SIG-M5 treated with dmso at 0.1 percent for 504 hours (cell line): Measurements from ENCODE around the gene FAM117B.
"Not testable (repeated sequence)": the region's sequence is repeated elsewhere in the genome, so short reads cannot be mapped to it uniquely, and the experiment has no call there.

Source experiments
- DNase-seq: peaks from one replicate; lab custom pipeline; 2025; ENCODE audit not compliant: unreplicated experiment; lab: John Stamatoyannopoulos, UW

FAM117B gene

DNA sequence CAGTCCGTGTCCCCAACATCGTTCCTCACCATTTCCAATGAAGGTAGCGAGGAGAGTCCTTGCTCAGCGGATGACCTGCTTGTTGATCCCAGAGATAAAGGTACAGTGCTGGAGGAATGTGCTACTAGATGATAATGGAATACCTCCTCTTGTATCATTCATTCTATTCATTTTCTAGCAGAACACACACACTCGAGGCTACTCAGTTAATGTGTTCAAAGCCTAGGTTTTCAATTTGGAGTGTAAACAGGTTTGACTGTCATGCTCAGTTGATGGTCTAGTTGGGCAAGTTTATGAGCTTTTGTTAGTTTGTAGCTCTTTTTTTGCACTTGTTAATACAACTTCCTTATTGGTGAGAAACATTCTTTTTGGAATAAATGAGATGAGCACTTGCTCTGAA is 122.6 kb downstream of the FAM117B start:
- DNase-seq: no peak

DNA sequence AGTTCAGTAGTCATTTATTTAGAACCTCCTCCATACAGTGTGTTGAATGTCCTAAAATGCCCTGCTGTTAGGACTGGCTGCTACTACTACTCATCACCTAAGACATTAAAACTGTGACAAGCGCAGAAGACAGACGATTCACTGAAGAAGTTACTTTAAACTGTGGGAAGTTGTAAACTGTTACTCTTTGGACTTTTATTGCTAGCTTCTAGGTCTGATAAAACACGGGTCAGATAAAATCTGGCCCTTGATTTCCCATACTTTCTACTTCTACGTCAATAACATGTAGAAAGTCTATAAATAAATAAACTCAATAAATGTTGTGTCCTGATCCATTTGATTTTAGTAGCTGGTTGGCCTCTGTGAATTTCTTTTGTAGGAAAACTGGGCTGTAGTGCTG is 123.4 kb downstream of the FAM117B start:
- no peak for DNase-seq

DNA sequence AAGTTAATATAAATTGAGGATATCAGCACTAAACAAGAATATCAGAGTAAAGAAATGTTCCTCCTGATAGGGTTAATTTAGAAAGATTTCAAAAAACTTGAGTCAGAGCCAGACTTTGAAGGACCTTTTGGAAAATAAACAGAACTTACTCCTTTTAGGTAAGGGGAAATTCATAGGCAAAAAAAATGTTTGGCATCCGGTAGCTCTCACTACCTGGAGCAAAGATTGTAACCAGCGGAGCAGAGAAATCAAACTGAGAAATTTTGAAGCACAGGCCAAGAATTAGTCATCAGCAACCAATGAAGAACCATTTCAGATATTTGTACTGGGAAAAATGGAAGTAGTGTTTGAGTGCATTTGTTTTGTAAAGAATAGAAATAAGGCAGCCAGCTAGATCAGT is 123.8 kb downstream of the FAM117B start:
- no peak for DNase-seq

DNA sequence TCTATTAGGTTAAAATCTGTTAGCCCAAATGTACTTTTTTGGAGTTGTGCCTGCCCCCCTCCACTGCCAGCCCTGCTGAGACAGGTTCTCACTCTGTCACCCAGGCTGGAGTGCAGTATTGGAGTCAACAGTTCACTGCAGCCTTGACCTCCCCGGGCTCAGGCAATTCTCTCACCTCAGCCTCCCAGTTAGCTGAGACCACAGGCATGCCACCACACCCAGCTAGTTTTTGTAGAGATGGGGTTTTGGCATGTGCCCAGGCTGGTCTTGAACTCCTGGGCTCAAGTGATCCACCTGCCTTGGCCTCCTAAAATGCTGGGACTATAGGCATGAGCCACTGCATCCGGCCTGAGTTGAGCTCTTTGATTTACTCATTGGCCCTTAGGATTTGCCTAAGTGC is 126.1 kb downstream of the FAM117B start:
- DNase-seq: no peak

DNA sequence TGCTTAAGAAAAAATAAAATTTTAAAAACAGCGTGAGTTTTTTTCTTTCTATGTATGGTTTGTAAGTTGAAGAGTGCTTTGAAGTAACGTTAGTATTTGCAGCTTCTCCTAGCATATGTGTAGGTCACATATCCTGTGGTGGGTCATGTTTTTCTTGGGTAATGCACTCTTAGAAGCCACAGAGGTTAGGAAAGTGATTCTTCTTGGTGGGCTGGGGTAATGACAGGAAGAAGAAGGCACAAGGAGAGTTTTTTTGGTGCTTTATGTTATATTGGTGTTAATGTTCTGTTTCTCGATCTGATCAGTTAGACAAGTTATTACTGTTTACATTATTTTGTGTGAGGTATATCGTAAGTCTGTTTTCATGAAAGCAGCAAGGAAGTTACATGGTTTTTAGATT is 127.8 kb downstream of the FAM117B start:
- DNase-seq: peak; percentile 20

DNA sequence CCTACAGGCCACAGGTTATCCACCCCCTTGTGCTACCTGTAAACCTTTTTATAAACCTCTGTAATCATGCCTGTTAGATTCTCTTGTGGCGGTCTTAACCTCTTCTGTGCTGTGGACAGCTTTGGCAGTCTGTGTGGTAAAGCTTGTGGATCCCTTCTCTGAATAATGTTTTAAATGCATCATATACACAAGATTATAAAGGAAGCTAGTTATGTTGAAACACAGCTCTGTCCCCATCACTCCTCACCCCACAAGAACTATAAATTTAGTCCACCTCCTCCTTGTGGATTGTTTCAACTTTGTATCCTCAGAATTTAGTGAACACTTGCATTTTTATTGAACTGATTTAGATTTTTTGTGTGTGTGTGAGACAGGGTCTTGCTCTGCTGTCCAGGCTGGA is 129.1 kb downstream of the FAM117B start:
- no peak for DNase-seq

DNA sequence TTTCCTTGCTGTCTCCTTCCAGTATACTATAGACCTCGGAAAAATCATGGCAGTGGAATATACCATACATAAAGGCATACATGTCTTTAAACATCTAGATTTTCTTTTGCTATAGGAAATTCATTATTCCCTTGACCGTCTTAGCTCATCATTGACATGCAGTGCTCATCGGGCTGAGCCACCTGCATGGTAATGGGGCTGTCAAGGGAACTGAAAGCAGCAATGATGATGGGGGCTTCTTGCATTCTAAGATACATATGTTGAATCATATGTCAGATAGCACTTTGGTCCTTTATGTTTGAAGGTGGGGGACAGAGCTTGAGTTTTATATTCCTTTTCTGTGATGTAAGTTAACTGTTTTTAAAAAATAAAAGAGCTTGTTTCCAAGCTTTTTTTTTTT is 130.2 kb downstream of the FAM117B start:
- DNase-seq: no peak

DNA sequence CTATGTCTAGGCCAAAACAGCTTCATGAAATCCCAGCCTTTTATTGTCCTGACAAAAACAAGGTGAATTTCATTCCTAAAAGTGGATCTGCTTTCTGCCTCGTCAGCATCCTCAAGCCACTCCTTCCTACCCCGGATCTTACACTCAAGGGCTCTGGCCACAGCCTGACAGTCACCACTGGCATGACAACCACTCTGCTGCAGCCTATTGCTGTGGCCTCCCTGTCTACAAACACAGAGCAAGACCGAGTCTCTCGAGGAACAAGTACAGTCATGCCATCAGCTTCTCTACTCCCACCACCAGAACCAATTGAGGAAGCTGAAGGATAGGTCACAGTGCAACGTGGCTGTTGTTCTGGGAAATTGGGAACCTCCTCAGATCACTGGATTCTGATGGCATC is 130.7 kb downstream of the FAM117B start:
- DNase-seq: peak; percentile 13

DNA sequence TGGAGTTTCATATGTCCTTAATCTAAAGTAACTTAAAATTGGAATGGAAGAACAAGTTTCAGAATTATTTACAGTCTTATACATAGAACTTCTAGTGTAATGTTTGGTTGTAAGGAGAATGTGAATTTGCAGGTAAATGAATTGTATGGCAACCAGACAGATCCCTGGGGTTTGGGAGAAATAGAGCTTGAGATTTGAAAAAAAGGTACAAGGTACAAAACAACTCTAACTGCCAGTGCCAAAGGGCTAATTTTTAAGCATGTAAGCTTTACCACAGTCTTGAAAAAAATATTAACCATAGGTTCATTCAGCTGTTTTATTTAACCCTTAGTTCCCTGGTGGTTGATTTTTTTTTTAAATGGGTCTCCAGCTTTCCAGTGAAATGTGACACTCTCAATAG is 133.5 kb downstream of the FAM117B start:
- no peak for DNase-seq

DNA sequence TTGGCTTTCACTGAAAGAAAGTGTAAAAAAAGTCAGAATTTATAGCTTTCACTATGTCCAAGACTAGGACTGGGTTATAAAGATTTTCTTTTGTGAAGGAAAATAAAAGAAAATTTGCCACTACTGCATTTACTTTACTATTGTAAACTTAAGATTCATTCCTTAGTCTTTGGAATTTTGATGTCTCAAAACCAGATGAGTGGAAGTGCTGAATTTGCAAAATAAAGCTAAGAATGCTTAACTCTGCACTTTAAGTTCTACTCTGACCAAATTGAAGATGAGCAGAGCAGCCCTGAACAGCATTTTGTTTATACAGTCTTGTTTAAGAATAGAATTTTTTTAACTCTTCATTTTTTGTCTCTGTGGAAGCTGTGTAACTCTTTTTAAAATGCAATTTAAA is 134.4 kb downstream of the FAM117B start:
- DNase-seq: no peak

DNA sequence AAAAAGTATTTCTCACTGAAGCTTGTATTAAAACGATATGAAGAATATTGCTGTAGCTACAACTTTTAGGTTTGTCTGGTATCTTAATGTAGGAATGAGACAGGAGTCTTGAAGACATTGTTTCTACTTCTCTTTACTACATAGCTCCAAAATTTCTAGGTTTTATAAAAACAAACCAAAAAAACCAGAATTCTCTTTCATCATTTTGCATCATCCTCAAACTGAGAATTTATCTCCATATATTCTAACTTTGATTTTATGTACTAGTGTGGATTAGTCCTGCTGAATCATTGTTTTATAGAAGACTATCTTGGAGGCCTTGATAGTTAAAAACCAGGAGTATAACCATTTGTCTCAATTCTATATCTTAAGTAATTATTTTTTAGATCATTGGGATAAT is 136.6 kb downstream of the FAM117B start:
- no peak for DNase-seq

DNA sequence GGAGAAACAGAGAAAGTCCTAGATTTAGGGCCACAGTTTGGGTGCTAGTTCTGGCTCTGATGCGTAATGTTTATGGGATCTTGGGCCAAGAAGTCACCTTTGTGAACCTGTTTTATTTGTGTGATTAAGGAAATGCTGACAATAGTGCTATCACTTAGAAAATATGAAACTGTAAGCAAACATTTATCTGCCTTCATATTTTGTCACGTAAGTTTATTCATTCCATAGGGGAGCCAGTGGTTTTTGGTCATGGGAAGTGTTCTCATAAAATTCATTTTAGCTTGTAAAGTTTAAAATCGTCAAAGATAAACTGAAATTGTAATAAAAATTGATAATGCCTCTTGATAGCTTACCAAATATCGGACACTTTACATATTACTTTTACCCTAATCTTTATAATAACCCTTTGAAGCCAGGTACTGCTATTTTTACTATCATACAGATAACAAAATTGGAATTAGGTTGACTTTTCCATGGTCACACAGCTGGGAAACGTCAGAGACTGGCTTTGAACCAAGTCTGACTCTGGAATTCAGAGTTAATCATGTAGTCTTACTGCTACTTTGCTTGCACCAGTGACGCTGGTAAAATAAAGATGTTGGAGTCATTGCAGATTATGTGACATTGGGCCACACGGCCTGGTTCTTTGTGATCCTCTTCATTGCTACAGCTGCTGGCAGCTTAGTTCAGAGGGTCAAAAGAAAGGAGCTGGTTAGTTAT is 137.1 kb downstream of the FAM117B start:
- no peak for DNase-seq

DNA sequence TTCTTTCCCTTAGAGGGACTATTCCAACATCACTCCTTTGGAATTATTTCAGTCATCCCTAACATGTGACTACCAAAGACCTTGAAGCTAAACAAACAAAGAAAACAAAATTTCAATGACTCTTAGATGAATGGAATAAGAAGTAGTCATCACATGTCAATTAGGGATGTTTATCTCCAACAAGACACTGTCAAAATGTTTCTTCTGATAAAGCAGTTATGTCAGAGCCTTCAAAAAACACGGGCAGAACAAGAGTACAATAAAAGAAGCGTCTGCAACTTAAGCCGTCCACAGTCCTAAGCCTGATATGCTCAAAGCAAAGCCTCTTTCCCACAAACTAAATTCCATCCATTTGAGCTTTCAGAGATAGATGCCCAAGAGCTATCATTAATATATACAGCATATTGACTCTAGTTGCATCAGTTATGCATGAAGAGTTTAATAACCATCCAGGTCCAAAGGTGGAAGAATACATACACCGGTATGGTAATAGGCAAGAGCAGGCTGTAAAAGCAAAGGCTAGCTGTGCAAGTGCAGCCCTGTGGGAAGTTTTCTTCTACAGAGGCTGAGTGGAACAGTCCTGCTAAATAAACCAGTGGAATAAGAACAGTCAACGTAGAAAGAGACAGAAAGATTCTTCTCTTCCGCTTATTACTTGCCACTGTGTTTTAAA is 138.7 kb downstream of the FAM117B start:
- DNase-seq: no peak

DNA sequence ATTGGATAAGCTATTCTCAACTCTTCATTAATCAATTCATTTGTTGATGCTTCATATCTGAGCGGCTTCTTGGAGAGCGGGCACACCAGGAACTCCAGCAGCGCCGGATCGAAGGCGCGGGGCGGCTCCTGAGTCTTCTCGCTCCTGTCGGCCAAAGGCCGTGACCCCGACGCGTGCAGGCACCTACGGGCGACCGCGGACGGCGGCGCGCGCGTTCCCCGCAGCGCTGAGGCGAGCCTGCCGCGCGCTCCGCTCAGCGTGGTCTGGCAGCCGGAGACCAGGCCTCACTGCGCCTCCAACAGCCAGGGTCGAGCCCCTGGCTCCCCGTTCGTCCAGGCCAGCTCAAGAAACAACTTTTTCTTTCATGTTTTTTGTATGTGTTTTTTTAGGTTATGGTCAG is 139.3 kb downstream of the FAM117B start:
- DNase-seq: no peak

DNA sequence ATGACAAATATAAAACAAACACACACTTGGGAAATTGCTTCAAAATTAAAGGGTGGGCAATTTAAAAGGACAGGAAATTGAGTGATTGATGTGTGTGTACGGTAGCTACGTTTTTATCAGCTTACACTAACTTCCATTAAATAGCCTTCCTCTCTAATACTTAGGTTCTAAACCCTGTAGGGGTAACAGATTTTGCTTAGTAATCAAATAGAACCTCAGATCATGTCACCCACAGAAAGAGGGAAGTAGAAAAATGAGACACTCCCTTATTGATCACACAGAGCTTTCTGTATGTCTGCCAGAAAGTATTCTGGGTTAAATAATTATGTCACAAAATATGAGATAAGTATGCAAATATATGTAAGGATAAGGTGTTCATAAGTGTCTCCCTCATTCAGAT is 143.4 kb downstream of the FAM117B start:
- DNase-seq: peak; percentile 24

DNA sequence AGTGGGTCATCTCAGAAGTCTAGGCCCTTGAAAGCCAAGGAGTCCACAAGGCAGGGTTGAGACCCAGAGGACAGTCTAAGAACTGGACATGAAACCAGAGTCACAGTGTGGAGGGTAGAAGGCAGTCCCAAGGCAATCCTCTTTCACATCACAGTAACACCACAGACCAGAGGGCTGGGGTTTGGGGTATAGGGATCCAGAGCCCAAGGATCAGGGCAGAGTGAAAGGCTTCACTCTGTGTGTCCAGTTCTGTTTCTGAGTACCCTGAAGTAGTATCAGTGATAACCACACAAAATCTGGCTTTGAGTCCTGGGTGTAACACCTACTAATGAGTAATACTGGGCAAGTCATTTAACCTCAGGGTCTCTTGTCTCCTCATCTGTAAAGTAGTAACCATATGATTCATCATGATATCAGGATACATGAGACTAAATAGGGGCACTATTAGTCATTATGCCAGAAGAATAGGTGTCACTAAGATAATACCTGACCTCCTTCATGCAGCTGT is 145.8 kb downstream of the FAM117B start:
- no peak for DNase-seq

DNA sequence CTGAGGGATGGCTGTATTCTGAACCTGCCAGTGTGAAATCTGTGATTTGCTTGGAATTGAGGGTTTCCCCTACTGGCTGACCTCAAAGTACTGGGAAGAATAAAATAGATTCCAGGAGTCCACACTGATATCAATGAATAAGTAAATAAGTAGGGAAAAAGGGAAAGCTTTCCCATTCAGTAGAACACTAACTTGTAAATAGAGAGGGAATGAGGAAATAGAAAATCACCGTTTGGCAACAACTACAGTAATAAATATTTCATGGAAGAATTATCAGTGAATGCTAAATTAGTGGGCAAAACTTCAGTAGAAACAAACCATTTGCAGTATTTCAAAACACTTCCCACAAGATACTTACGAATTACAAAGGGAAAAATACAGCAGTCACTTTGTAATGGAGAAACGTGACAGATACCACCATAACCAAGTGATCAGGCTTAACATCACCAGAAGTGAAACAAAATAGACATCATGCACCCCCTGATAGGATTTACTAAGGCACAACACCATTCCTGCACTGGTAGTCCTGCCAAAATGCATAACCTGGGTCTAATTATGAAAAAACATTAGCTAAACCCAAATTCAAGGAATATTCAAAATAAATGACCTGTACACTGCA is 148.3 kb downstream of the FAM117B start:
- no peak for DNase-seq

DNA sequence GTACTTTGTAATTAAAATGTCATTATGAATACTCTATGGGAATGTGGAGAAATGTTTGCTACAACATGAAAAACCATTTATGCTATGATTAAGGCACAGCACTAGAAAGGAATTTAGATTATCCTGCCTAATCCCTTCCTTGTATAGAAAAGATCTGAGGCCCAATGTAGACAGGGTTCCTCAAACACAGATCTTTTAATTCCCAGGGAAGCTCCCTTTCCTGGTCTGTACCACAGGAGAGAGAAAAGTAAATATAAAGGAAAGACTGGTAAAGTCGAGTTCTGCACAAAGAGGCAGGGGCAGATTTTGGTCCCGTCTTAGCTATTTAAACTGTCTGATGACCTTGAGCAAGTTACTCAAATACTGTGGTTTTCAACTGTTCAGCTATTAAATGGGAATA is 152.1 kb downstream of the FAM117B start:
- no peak for DNase-seq

DNA sequence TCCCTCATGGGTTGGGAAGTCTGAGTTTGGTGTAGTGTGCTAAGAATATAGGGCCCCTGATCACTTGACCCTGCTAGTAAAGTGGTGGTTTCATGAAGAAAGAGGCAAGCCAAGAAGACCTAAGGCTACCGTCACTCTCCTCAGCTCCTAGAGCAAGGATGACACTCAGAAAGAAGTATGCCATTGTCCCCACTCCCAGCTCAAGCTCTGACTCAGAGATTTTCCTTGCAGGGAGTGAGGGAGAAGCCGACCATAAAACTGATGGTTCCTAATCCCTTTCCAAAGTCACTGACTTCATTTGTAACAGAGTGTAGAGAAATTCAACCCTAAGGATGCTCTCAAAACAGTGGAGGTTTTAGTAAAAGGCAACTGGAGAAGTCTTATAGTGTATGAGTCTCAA is 155.9 kb downstream of the FAM117B start:
- DNase-seq: no peak

DNA sequence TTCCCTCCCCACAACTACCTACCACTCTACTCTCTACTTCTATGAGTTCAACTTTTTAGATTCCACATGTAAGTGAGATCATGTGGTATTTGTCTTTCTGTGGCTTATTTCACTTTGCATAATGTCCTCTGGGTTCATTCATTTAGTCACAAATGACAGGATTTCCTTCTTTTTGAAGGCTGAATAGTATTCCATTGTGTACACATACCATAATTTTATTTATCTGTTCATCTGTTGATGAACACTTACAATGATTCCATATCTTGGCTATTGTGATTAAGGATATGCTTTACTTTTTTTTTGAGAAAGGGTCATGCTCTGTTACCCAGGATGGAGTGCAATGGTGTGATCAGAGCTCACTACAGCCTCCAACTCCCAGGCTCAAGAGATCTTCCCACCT is 163.2 kb downstream of the FAM117B start:
- no peak for DNase-seq

DNA sequence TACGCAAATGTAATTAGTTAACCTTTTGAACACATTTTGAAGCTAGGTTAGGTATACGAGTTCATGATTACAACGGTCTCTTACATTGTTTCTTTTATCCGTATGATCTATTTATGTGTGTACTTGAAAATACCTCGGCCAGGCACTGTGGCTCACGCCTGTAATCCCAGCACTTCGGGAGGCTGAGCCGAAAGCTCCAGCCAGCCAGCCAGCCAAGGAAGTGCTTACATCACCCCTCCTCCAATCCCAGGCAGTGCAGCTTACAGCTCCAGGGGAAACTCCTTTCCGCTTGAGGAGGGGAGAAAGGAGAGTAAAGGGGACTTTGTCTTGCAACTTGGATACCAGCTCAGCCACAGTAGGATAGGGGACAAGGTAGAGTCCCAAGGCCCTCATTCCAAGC is 171.1 kb downstream of the FAM117B start:
- not testable (repeated sequence) for DNase-seq

DNA sequence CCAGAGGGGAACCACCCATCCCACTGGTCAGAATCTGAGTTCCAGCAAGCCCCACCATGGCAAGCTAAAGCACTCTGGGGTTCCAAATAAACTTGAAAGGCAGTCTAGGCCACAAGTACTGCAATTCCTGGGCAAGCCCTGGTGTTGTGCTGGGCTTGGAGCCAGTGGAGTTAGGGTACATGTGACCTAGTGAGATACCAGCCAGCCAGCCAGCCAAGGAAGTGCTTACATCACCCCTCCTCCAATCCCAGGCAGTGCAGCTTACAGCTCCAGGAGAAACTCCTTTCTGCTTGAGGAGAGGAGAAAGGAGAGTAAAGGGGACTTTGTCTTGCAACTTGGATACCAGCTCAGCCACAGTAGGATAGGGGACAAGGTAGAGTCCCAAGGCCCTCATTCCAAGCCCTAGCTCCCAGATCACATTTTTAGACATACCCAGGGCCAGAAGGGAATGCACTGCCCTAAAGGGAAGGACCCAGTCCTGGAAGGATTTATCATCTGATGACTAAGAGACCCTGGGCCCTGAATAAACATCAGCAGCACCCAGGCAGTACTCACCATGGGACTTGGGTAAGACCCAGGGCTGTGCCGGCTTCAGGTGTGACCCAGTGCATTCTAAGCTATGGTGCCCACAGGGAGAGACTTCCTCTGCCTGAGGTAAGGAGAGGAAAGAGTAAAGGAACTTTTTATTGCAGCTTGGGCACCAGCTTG is 172.8 kb downstream of the FAM117B start:
- DNase-seq: not testable (repeated sequence)
